Measurements from ENCODE around the gene TMEM123. TPM values are rescaled to one million over a fixed set of nuclear protein-coding genes. Genes with fewer than 3 reads are reported as not detected.
A peak's percentile ranks its signal among the peaks of the same experiment; 100 is the strongest.

The TMEM123 gene
- total and polyA plus RNA-seq, 2 donors (not counting 3 experiments of a cell fraction or from before 2014, with no cell fraction given), result 201 to 257 TPM

GRCh38 chr11:102500829-102501228 lies 48.3 kb upstream of the TMEM123 start:
- FAIRE-seq, result no peak
- CTCF ChIA-PET, result interaction anchor here (1.8 to 3.5 kb wide), 5 partner anchors 14 to 166 kb away, joined by 5 to 25 read pairs (median 18); no protein-coding TSS in a partner anchor
- no peak for TF ChIP-seq POLR2A (IDR thresholded peaks at IDR 0.05; ENCODE audit: low read depth, low read length)
- TF ChIP-seq POLR2AphosphoS5 (IDR thresholded peaks at IDR 0.05; ENCODE audit: insufficient read depth, low read depth, low read length), result no peak
- no peak for TF ChIP-seq EZH2 (IDR thresholded peaks at IDR 0.05; ENCODE audit: borderline replicate concordance, low read depth, low read length, severe bottlenecking)
- no peaks in the 10 kb centered on the region for H3K79me2 ChIP-seq (ENCODE audit: control insufficient read depth, insufficient read depth, low read length)
- H3K9ac ChIP-seq (replicated peaks; ENCODE audit: extremely low read depth, insufficient read depth, low read length), result no peak overlapping the region
- no peaks in the 10 kb centered on the region for H3K9me1 ChIP-seq (replicated peaks; ENCODE audit: control insufficient read depth, extremely low read depth, insufficient read depth, low read length)
- peaks cover 0 to 2% of the 10 kb centered on the region in 2 experiments for H3K27me3 ChIP-seq (ENCODE audit: control insufficient read depth in 2 of 2, insufficient read depth in 2 of 2, low read length in 2 of 2)
- H3K9me3 ChIP-seq (replicated peaks; ENCODE audit: control insufficient read depth, insufficient read depth, low read length), result no peaks in the 10 kb centered on the region
- intact Hi-C loops (cut with micrococcal nuclease) (no loop called here), dilution Hi-C loops (cut with MboI; ENCODE audit: extremely low pct_ligation_motif_present, low sequenced_read_pairs) (no loop called here)
- H3K4me3 ChIP-seq (replicated peaks in 1 of 3; ENCODE audit: insufficient read depth in 1 of 3, low read depth in 1 of 3, low read length in 3 of 3), result no peak overlapping the region
- no TSS peak for BruUV-seq (replicated peaks)
- no peak overlapping the region for H3K4me2 ChIP-seq (ENCODE audit: insufficient read depth, low read length)
- no peaks in the 10 kb centered on the region for H3K36me3 ChIP-seq (ENCODE audit: control insufficient read depth in 2 of 2, extremely low read depth in 1 of 2, insufficient read depth in 2 of 2, low read length in 2 of 2)
- no peak overlapping the region for H3K27ac ChIP-seq (ENCODE audit: insufficient read depth, low read depth, low read length)
- no peaks in the 10 kb centered on the region for H4K20me1 ChIP-seq (replicated peaks; ENCODE audit: control insufficient read depth, extremely low read depth, insufficient read depth, low read length)
- POLR2A ChIA-PET, result no interaction called here
- no peaks in the 10 kb centered on the region for H3K4me1 ChIP-seq (ENCODE audit: control insufficient read depth, extremely low read depth, insufficient read depth, low read length)
- no peak for DNase-seq (ENCODE audit: low read depth, low spot score)
- H2AFZ ChIP-seq (ENCODE audit: low read depth, low read length), result no peak overlapping the region

- H3K27me3 ChIP-seq (ENCODE audit: control insufficient read depth in 2 of 2, insufficient read depth in 2 of 2, low read length in 2 of 2), result peaks cover 0 to 2% of the 10 kb centered on the region in 2 experiments
- H3K9me3 ChIP-seq (replicated peaks; ENCODE audit: control insufficient read depth, insufficient read depth, low read length), result no peaks in the 10 kb centered on the region
- no TSS peak for BruUV-seq (replicated peaks)
- no peak overlapping the region for H3K4me2 ChIP-seq (ENCODE audit: insufficient read depth, low read length)
- H3K79me2 ChIP-seq (ENCODE audit: control insufficient read depth, insufficient read depth, low read length), result no peaks in the 10 kb centered on the region
- H3K9me1 ChIP-seq (replicated peaks; ENCODE audit: control insufficient read depth, extremely low read depth, insufficient read depth, low read length), result no peaks in the 10 kb centered on the region
- FAIRE-seq (peak; percentile 67), DNase-seq (ENCODE audit: low read depth, low spot score) (no peak)
- no peak overlapping the region for H3K27ac ChIP-seq (ENCODE audit: insufficient read depth, low read depth, low read length)
- no peak overlapping the region for H3K4me3 ChIP-seq (replicated peaks in 1 of 3; ENCODE audit: insufficient read depth in 1 of 3, low read depth in 1 of 3, low read length in 3 of 3)
- no peak overlapping the region for H2AFZ ChIP-seq (ENCODE audit: low read depth, low read length)
- POLR2A ChIA-PET, result no interaction called here
- no peaks in the 10 kb centered on the region for H3K36me3 ChIP-seq (ENCODE audit: control insufficient read depth in 2 of 2, extremely low read depth in 1 of 2, insufficient read depth in 2 of 2, low read length in 2 of 2)
- dilution Hi-C loops (cut with MboI; ENCODE audit: extremely low pct_ligation_motif_present, low sequenced_read_pairs) (no loop called here), intact Hi-C loops (cut with micrococcal nuclease) (no loop called here)
- CTCF ChIA-PET, result interaction anchor here (1.0 to 3.5 kb wide), 10 partner anchors 15 to 167 kb away, joined by 3 to 25 read pairs (median 8); no protein-coding TSS in a partner anchor
- TF ChIP-seq CTCF (IDR thresholded peaks at IDR 0.05; ENCODE audit: extremely low read depth in 1 of 2, insufficient read depth in 1 of 2, low read depth in 1 of 2, low read length in 2 of 2) (no peak), POLR2A (IDR thresholded peaks at IDR 0.05; ENCODE audit: low read depth, low read length) (no peak), POLR2AphosphoS5 (IDR thresholded peaks at IDR 0.05; ENCODE audit: insufficient read depth, low read depth, low read length) (no peak), FOS (IDR thresholded peaks at IDR 0.05; ENCODE audit: borderline replicate concordance, insufficient read depth, low read length) (no peak), GATA2 (IDR thresholded peaks at IDR 0.05; ENCODE audit: insufficient read depth, insufficient read length, low read depth, low read length) (no peak), MYC (IDR thresholded peaks at IDR 0.05; ENCODE audit: low read depth, low read length) (no peak), JUN (IDR thresholded peaks at IDR 0.05; ENCODE audit: borderline replicate concordance, insufficient read depth, insufficient read length, low read depth) (no peak)
- no peak overlapping the region for H3K9ac ChIP-seq (replicated peaks; ENCODE audit: extremely low read depth, insufficient read depth, low read length)
- H3K4me1 ChIP-seq (ENCODE audit: control insufficient read depth, extremely low read depth, insufficient read depth, low read length), result peaks cover 3% of the 10 kb centered on the region
- H4K20me1 ChIP-seq (replicated peaks; ENCODE audit: control insufficient read depth, extremely low read depth, insufficient read depth, low read length), result no peaks in the 10 kb centered on the region
These were observed 47.4 kb upstream of the TMEM123 start for GRCh38 chr11:102499931-102500330.
